ENCODE measurements around the gene MYO15A. TPM values are rescaled to one million over a fixed set of nuclear protein-coding genes. Genes with fewer than 3 reads are reported as not detected.

MYO15A gene
- total and polyA plus RNA-seq, 9 donors = 1.5 to 5.4 (median 3.2) TPM

DNA sequence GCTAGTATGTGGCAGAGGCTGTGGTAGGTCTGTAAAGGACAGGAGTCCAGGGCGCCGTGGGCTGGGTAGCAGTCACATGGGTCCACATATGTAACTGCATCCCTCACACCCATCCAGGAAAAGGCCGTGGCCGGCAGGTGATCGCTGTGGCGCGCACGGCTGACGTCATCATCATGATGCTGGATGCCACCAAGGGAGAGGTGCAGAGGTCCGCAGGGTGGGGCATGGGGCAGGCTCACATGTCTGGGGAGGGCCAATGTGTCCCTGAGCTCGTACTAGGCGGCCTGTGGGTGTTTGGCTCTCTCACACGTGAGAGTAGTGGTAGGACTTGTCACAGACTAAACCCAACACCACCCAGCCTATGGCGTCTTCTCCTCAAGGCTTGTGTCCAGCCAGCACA, 9.0 kb upstream of the MYO15A start:
- H3K36me3 ChIP-seq = no peaks in the 10 kb centered on the region
- no peaks in the 10 kb centered on the region for H3K27me3 ChIP-seq
- no peaks in the 10 kb centered on the region for H3K9me3 ChIP-seq
- H3K27ac ChIP-seq = no peak overlapping the region
- intact Hi-C loops (cut with DNase I) = no loop called here
- TF ChIP-seq POLR2A (IDR thresholded peaks at IDR 0.05) = no peak
- TF ChIP-seq EP300 (IDR thresholded peaks at IDR 0.05) = no peak
- TF ChIP-seq, protein P1, sequence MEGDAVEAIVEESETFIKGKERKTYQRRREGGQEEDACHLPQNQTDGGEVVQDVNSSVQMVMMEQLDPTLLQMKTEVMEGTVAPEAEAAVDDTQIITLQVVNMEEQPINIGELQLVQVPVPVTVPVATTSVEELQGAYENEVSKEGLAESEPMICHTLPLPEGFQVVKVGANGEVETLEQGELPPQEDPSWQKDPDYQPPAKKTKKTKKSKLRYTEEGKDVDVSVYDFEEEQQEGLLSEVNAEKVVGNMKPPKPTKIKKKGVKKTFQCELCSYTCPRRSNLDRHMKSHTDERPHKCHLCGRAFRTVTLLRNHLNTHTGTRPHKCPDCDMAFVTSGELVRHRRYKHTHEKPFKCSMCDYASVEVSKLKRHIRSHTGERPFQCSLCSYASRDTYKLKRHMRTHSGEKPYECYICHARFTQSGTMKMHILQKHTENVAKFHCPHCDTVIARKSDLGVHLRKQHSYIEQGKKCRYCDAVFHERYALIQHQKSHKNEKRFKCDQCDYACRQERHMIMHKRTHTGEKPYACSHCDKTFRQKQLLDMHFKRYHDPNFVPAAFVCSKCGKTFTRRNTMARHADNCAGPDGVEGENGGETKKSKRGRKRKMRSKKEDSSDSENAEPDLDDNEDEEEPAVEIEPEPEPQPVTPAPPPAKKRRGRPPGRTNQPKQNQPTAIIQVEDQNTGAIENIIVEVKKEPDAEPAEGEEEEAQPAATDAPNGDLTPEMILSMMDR (IDR thresholded peaks at IDR 0.05) = no peak
- WGBS, 3 donors = 87 to 88% (median 87%) methylated on average over 13 to 14 of the region's 14 CpGs
- no peak for DNase-seq
- H3K4me3 ChIP-seq = no peak overlapping the region
- no peaks in the 10 kb centered on the region for H3K4me1 ChIP-seq (ENCODE audit: insufficient read depth)

DNA sequence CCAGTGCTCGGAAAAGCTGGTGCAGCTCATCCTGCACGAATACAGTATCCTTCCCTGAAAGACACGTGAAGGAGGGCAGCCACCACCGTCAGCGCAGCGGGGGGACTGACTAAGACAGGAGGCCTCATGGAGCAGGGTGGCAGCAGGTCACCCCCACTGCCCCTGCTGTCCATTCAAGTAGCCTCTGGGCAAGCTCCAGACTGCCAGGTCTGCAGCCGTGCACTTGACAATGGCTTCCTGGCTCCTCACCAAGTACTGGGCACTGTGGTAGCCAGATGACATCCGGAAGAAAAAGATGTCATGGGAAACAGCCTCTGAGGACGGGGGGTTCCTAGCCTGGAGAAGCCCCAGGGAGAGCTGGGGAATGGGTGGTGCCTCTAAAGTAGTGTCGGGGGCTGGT, 7.9 kb upstream of the MYO15A start:
- Histone ChIP-seq H3K36me3 (no peaks in the 10 kb centered on the region), H3K4me1 (ENCODE audit: insufficient read depth) (no peaks in the 10 kb centered on the region), H3K27ac (no peak overlapping the region), H3K9me3 (no peaks in the 10 kb centered on the region), H3K4me3 (no peak overlapping the region), H3K27me3 (no peaks in the 10 kb centered on the region)
- intact Hi-C loops (cut with DNase I) = loop anchor here in 1 of 4 donors (2.0 kb wide), 1 partner anchor 34 kb away; no protein-coding TSS in a partner anchor
- DNase-seq = no peak
- TF ChIP-seq EP300 (IDR thresholded peaks at IDR 0.05) (no peak), POLR2A (IDR thresholded peaks at IDR 0.05) (no peak)
- TF ChIP-seq, protein P1 (IDR thresholded peaks at IDR 0.05) = no peak
- 75 to 82% (median 80%) methylated on average over 10 of the region's 10 CpGs for WGBS, 3 donors

DNA sequence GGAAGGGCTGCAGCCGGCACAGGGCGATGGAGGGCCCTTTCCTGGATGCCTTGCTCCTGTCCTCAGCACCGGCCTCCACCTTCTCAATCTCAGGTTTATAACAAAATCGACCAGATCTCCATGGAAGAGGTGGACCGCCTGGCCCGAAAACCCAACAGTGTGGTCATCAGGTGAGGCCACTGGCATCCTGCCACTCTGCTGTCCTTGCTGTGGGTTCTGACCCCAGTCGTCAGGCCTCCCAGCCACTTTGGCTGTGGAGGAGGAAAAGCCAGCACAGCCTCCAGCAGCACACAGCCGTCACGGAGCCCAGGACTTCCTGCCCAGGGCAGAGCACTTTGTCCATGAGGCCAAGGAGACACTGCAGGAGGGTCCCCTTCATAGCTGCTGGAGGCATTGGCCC, 6.7 kb upstream of the MYO15A start:
- H3K27me3 ChIP-seq = no peaks in the 10 kb centered on the region
- H3K4me1 ChIP-seq (ENCODE audit: insufficient read depth) = no peaks in the 10 kb centered on the region
- H3K36me3 ChIP-seq = no peaks in the 10 kb centered on the region
- H3K9me3 ChIP-seq = no peaks in the 10 kb centered on the region
- TF ChIP-seq, protein P1 (IDR thresholded peaks at IDR 0.05) = no peak
- TF ChIP-seq EP300 (IDR thresholded peaks at IDR 0.05) = no peak
- TF ChIP-seq POLR2A (IDR thresholded peaks at IDR 0.05) = no peak
- WGBS, 3 donors = 77 to 84% (median 80%) methylated on average over 9 of the region's 9 CpGs
- no peak for DNase-seq
- H3K27ac ChIP-seq = no peak overlapping the region
- no peak overlapping the region for H3K4me3 ChIP-seq
- intact Hi-C loops (cut with DNase I) = loop anchor here in 1 of 4 donors (2.0 kb wide), 1 partner anchor 35 kb away; no protein-coding TSS in a partner anchor

DNA sequence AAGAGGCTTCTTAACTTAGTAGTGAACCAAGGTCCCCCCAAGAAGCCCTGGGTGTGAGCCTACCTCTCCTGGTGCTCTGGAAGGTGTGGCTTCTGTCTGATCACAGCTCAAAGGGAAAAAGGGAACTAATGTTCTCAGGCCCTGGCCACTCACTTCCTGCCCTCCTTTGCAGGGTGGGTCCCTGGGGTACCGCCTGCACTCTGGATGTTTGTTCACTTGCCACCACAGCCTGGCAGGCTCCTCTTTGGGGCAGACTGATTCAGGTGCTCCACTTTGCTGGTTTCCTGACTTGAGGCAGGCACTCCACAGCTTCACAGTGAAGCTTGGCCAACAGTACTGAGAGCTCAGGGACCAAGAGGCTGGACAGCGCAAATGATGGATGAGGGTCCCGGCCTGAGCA, 5.9 kb upstream of the MYO15A start:
- H3K9me3 ChIP-seq = no peaks in the 10 kb centered on the region
- no peak for DNase-seq
- intact Hi-C loops (cut with DNase I) = no loop called here
- H3K4me3 ChIP-seq = no peak overlapping the region
- no peaks in the 10 kb centered on the region for H3K4me1 ChIP-seq (ENCODE audit: insufficient read depth)
- no peaks in the 10 kb centered on the region for H3K36me3 ChIP-seq
- WGBS, 3 donors = 87 to 91% (median 90%) methylated on average over 3 of the region's 3 CpGs
- no peak for TF ChIP-seq POLR2A (IDR thresholded peaks at IDR 0.05)
- TF ChIP-seq, protein P1 (IDR thresholded peaks at IDR 0.05) = no peak
- no peak for TF ChIP-seq EP300 (IDR thresholded peaks at IDR 0.05)
- no peaks in the 10 kb centered on the region for H3K27me3 ChIP-seq
- no peak overlapping the region for H3K27ac ChIP-seq
